HepG2 (cell line): ENCODE measurements around the gene CFAP221. TPM values are rescaled to one million over a fixed set of nuclear protein-coding genes. Genes with fewer than 3 reads are reported as not detected.

Experiments
- ATF2 ChIP-seq: sonication (generic); formaldehyde crosslinking; IDR thresholded peaks from 2 replicates; pipeline ENCODE4 v1.4.0; 2020; ENCODE audit warnings: missing genetic modification reagents
- BCL6 ChIP-seq: IDR thresholded peaks from 2 replicates; pipeline ENCODE4 v1.6.1; 2016; ENCODE audit warnings: missing genetic modification reagents, missing compliant biosample characterization
- CHCHD3 ChIP-seq: sonication (generic); formaldehyde crosslinking; IDR thresholded peaks from 2 replicates; pipeline ENCODE4 v1.8.0; 2022; ENCODE audit warnings: mild to moderate bottlenecking, missing genetic modification reagents, moderate library complexity
- DBP ChIP-seq: sonication (generic); formaldehyde crosslinking; IDR thresholded peaks from 2 replicates; pipeline ENCODE4 v1.4.0; 2020; ENCODE audit warnings: missing genetic modification reagents; ENCODE audit errors: not compliant biosample characterization
- EEA1 ChIP-seq: sonication (generic); formaldehyde crosslinking; IDR thresholded peaks from 2 replicates; pipeline ENCODE4 v1.5.1; 2020; ENCODE audit warnings: mild to moderate bottlenecking, missing genetic modification reagents, borderline replicate concordance
- ESRRA ChIP-seq: sonication (generic); formaldehyde crosslinking; IDR thresholded peaks from 2 replicates; pipeline ENCODE4 v1.5.1; 2020; ENCODE audit warnings: mild to moderate bottlenecking, low read depth, missing genetic modification reagents
- HDAC6 ChIP-seq: fragments of 200-600 bp; sonication (generic); IDR thresholded peaks from 2 replicates; pipeline ENCODE4 v1.7.0; 2017; ENCODE audit warnings: mild to moderate bottlenecking, antibody characterized with exemption, low read length, low read depth
- HES4 ChIP-seq: sonication (generic); formaldehyde crosslinking; IDR thresholded peaks from 2 replicates; pipeline ENCODE4 v1.9.0; 2021; ENCODE audit warnings: mild to moderate bottlenecking, missing genetic modification reagents, borderline replicate concordance
- HMG20A ChIP-seq: IDR thresholded peaks from 2 replicates; pipeline ENCODE4 v1.6.1; 2016; ENCODE audit warnings: borderline replicate concordance
- JUND ChIP-seq: sonication (generic); formaldehyde crosslinking; IDR thresholded peaks from 2 replicates; pipeline ENCODE4 v1.8.0; 2022; ENCODE audit warnings: mild to moderate bottlenecking, missing genetic modification reagents
- NAIF1 ChIP-seq: sonication (generic); formaldehyde crosslinking; IDR thresholded peaks from 2 replicates; pipeline ENCODE4 v1.5.0; 2020; ENCODE audit warnings: mild to moderate bottlenecking, missing genetic modification reagents, borderline replicate concordance
- NPAS2 ChIP-seq: sonication (generic); formaldehyde crosslinking; IDR thresholded peaks from 2 replicates; pipeline ENCODE4 v1.8.0; 2022; ENCODE audit warnings: mild to moderate bottlenecking, missing genetic modification reagents, borderline replicate concordance
- RBAK ChIP-seq: sonication (generic); formaldehyde crosslinking; IDR thresholded peaks from 2 replicates; pipeline ENCODE4 v1.5.1; 2020; ENCODE audit warnings: mild to moderate bottlenecking, missing genetic modification reagents
- SP5 ChIP-seq: IDR thresholded peaks from 2 replicates; pipeline ENCODE4 v1.6.1; 2016; ENCODE audit warnings: low read depth, borderline replicate concordance
- TBP ChIP-seq: sonication (generic); formaldehyde crosslinking; IDR thresholded peaks from 2 replicates; pipeline ENCODE4 v1.5.0; 2020; ENCODE audit warnings: missing genetic modification reagents
- TEAD3 ChIP-seq: optimal IDR thresholded peaks from 2 replicates; pipeline ENCODE3; 2016; ENCODE audit warnings: borderline replicate concordance
- THAP11 ChIP-seq: IDR thresholded peaks from 2 replicates; pipeline ENCODE4 v1.6.1; 2016; ENCODE audit warnings: missing biosample characterization, missing genetic modification reagents
- U2AF2 ChIP-seq: fragments of 200-400 bp; formaldehyde crosslinking; IDR thresholded peaks from 2 replicates; pipeline ENCODE4 v1.6.1; 2017; ENCODE audit warnings: low read depth, mild to moderate bottlenecking, low read length
- ZBTB7A ChIP-seq: sonication (generic); formaldehyde crosslinking; IDR thresholded peaks from 2 replicates; pipeline ENCODE4 v1.8.0; 2022; ENCODE audit warnings: mild to moderate bottlenecking, missing genetic modification reagents
- ZFYVE20 ChIP-seq: sonication (generic); formaldehyde crosslinking; IDR thresholded peaks from 2 replicates; pipeline ENCODE4 v1.8.0; 2023; ENCODE audit warnings: low read depth, mild to moderate bottlenecking, moderate library complexity, missing genetic modification reagents, borderline replicate concordance
- ZNF10 ChIP-seq: sonication (generic); formaldehyde crosslinking; IDR thresholded peaks from 2 replicates; pipeline ENCODE4 v1.4.0; 2020; ENCODE audit warnings: mild to moderate bottlenecking, low read depth, missing genetic modification reagents, borderline replicate concordance
- ZNF282 ChIP-seq: fragments of 450-650 bp; IDR thresholded peaks from 2 replicates; pipeline ENCODE4 v1.6.1; 2018; ENCODE audit not compliant: partially characterized antibody
- ZNF512B ChIP-seq: sonication (generic); formaldehyde crosslinking; IDR thresholded peaks from 2 replicates; pipeline ENCODE4 v1.5.1; 2020; ENCODE audit warnings: missing genetic modification reagents, mild to moderate bottlenecking, borderline replicate concordance
- ZNF530 ChIP-seq: sonication (generic); formaldehyde crosslinking; IDR thresholded peaks from 2 replicates; pipeline ENCODE4 v1.5.0; 2020; ENCODE audit warnings: low read depth, mild to moderate bottlenecking, missing genetic modification reagents
- polyA plus RNA-seq, 8 experiments: library from polyadenylated mRNA; depleted of rRNA in 3 of 8; stranded (reverse) in 7 of 8; unstranded in 1 of 8; fragments of >200 nt; fragmentation: Illumina TruSeq in 4 of 8; extraction: Trizol in 4 of 8; gene quantifications; 2 replicates each; pipeline versions ENCODE4 v1.2.1 to v1.2.3, GENCODE V29; 2011 to 2016; ENCODE audit warnings: low read depth in 4 of 8, missing spikeins in 1 of 8, mixed read lengths in 1 of 8; ENCODE audit not compliant: insufficient read depth in 1 of 8
- total RNA-seq, 5 experiments: library from RNA; depleted of rRNA; stranded (reverse); fragments of >200 nt; fragmentation: Illumina TruSeq; extraction: Trizol; gene quantifications; 2 replicates each; pipeline ENCODE4 v1.2.3, GENCODE V29; 2016; ENCODE audit warnings: low read depth in 1 of 5

The CFAP221 gene
- total and polyA plus RNA-seq, 2 of the 13 experiments (the other 11 are each of a cell fraction or from before 2014, with no cell fraction given): not detected

- TF ChIP-seq ATF2 (CRISPR knock-in tag) (no peak), HDAC6 (no peak), HES4 (CRISPR knock-in tag) (no peak), JUND (no peak), BCL6 (peak; percentile 31; the same call in 1 of the 2 replicates), EEA1 (CRISPR knock-in tag) (no peak), ZNF530 (no peak), CHCHD3 (CRISPR knock-in tag) (no peak), ZBTB7A (CRISPR knock-in tag) (no peak), SP5 (0 out of 2 replicates have a peak, but pooled peaks have one; percentile 32), ESRRA (CRISPR knock-in tag) (no peak), ZNF512B (peak; percentile 83; the same call in 1 of the 2 replicates), NPAS2 (CRISPR knock-in tag) (no peak), ZFYVE20 (CRISPR knock-in tag) (no peak), DBP (CRISPR knock-in tag) (no peak), THAP11 (CRISPR knock-in tag) (peak; percentile 47; the same call in 1 of the 2 replicates), HMG20A (CRISPR knock-in tag) (no peak), ZNF282 (no peak), TEAD3 (CRISPR knock-in tag) (peak; percentile 32), TBP (CRISPR knock-in tag) (no peak), RBAK (CRISPR knock-in tag) (no peak), U2AF2 (no peak), NAIF1 (CRISPR knock-in tag) (no peak), ZNF10 (CRISPR knock-in tag) (no peak)
Observed at GRCh38 chr2:119702918-119703401, 158.7 kb downstream of the CFAP221 start (continued).
